HepG2 (cell line): ENCODE data around the gene PLVAP.

Experiments
- CTCF ChIP-seq: sonication (generic); formaldehyde crosslinking; IDR thresholded peaks from 2 replicates; pipeline ENCODE4 v1.5.0; 2020; ENCODE audit warnings: mild to moderate bottlenecking, missing genetic modification reagents, moderate library complexity
- HHEX ChIP-seq: IDR thresholded peaks from 2 replicates; pipeline ENCODE4 v1.6.1; 2016; ENCODE audit warnings: control low read depth
- POLR2A ChIP-seq, 2 experiments: IDR thresholded peaks; 2 replicates each; pipeline ENCODE4 v1.6.1; 2011; ENCODE audit warnings: low read depth in 2 of 2, low read length in 2 of 2, mild to moderate bottlenecking in 1 of 2, moderate library complexity in 1 of 2; ENCODE audit not compliant: insufficient read depth in 1 of 2
- TRIM24 ChIP-seq: sonication (generic); formaldehyde crosslinking; IDR thresholded peaks from 2 replicates; pipeline ENCODE4 v1.8.0; 2022; ENCODE audit warnings: mild to moderate bottlenecking, missing genetic modification reagents
- ZSCAN5A ChIP-seq: sonication (generic); formaldehyde crosslinking; IDR thresholded peaks from 2 replicates; pipeline ENCODE4 v1.8.0; 2022; ENCODE audit warnings: mild to moderate bottlenecking, missing genetic modification reagents, borderline replicate concordance

DNA sequence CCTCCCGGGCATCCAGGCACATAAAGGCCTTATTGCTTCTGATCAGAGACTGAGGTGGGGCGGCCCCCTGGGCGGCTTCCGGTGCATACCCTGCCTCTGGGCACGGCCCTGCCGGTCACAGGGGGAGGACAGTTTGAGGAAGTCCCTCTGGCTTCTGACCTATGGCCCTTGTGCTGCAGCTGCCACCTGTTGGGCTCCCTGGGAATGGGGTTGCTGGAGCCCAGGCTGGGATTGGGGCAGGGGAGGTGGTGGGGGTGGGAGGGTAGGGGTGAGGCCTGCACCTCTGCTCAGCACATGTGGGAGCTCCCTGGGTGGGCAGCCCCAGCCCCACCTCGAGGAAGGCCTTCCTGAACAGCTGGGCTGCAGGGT is 53.2 kb downstream of the PLVAP start:
- no peak for TF ChIP-seq ZSCAN5A (CRISPR knock-in tag)
- TF ChIP-seq TRIM24 (CRISPR knock-in tag), result no peak
- TF ChIP-seq CTCF (CRISPR knock-in tag), result no peak
- TF ChIP-seq POLR2A (IDR thresholded peaks at IDR 0.05; ENCODE audit: insufficient read depth in 1 of 2, low read depth in 2 of 2, low read length in 2 of 2), result no peak
- TF ChIP-seq HHEX (CRISPR knock-in tag), result no peak
